GM12865 (cell line): Measurements from ENCODE around the gene CACNB2.

Experiments used
- DNase-seq: peaks from one replicate; pipeline ENCODE4 v3.0.0; 2010; ENCODE audit warnings: low read depth
- H3K4me3 ChIP-seq: 2 replicates; pipeline ENCODE4 v1.5.1; 2011; ENCODE audit warnings: mild to moderate bottlenecking, low read depth, low read length, control low read depth
- TF ChIP-seq, protein P1 (sequence below): IDR thresholded peaks from 2 replicates; pipeline ENCODE4 v1.5.1; 2011; ENCODE audit warnings: low read length, control low read depth, low read depth, inconsistent platforms; ENCODE audit not compliant: insufficient read depth; ENCODE audit errors: missing control alignments

Gene CACNB2

DNA sequence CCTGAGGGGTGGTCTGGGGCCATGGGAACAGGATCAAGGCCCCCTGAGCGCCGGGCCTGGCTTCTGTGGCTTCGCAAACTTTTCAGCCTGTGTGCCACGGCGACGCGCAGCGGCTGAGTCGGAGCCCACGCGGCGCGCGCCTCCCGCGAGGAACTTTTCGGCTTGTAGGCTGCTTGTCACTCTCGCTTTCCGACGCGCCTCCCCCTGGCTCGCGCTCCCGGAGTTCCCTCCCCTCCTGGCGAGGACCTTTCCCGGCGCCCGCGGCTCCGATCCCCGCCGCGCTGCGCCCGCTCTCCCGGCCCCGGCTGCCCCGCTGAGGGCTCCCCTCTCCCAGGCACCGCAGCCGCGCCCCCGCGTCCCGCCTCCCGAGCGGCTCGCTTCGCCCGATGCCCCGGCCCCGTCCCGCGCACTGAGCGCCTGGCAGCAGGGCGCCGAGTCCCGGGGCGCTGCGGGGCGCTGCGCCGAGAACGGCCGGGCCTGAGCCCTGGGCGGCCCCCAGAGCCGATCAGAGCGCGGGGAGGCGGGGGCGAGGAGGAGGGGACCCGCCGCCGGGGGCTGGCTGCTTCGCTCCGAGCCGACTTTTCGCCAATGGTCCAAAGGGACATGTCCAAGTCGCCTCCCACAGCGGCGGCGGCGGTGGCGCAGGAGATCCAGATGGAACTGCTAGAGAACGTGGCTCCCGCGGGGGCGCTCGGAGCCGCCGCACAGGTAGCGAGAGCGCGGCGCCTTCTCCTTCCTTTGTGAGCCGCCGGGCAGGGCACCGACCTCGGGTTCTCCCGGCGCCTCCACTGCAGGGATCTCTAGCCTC is at the start of gene CACNB2:
TSS of gene CACNB2 (plus strand) at position 276 of the 808 bp plus-strand sequence.
- DNase-seq: no peak
- H3K4me3 ChIP-seq: no peak within 1 kb of the TSS
- TF ChIP-seq, protein P1, sequence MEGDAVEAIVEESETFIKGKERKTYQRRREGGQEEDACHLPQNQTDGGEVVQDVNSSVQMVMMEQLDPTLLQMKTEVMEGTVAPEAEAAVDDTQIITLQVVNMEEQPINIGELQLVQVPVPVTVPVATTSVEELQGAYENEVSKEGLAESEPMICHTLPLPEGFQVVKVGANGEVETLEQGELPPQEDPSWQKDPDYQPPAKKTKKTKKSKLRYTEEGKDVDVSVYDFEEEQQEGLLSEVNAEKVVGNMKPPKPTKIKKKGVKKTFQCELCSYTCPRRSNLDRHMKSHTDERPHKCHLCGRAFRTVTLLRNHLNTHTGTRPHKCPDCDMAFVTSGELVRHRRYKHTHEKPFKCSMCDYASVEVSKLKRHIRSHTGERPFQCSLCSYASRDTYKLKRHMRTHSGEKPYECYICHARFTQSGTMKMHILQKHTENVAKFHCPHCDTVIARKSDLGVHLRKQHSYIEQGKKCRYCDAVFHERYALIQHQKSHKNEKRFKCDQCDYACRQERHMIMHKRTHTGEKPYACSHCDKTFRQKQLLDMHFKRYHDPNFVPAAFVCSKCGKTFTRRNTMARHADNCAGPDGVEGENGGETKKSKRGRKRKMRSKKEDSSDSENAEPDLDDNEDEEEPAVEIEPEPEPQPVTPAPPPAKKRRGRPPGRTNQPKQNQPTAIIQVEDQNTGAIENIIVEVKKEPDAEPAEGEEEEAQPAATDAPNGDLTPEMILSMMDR: no peak

- no peak for DNase-seq
- no peak overlapping the region for H3K4me3 ChIP-seq
- TF ChIP-seq, protein P1: no peak
Measured at GRCh38 chr10:18094332-18094731, 45.9 kb upstream of the CACNB2 start.

GRCh38 chr10:18094793-18095192 is 45.4 kb upstream of the CACNB2 start:
- no peak overlapping the region for H3K4me3 ChIP-seq
- DNase-seq: no peak
- TF ChIP-seq, protein P1: no peak

DNA sequence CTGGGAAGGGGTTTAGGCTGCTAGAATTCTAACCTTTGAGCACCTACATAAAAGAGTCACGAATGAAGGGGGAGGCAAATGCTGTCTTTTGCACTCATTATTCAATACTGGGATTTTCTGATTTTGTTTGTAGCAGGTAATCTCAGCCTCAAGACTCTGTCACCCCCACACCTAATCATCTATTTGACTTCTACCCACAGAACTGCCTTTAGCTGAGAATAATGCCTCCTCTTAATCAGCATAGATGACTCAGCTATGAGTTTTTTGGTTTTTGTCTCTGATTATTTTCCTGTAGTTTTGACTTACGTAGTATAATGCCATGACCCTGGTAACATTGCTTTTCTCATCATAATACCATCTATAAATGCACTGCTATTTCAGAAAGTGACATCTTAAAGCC is 42.7 kb upstream of the CACNB2 start:
- no peak for DNase-seq
- no peak overlapping the region for H3K4me3 ChIP-seq
- TF ChIP-seq, protein P1: no peak

DNA sequence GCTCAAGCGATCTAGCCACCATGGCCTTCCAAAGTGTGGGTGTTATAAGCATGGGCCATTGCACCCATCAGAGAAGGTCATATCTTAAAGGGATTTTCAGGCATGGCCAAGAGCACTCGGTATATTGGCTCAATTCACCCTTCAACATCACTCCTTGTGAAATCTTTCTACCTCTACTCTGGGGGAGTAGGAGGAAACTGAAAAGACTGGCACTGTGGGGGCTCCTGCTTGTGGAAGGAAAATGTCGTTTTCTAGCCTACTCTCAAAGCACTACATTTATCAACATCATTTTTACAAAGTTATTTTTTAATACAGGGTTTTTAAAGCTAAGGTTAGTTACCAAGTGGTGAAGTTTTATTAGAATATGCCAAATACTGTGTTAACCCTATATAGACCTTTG is 42.0 kb upstream of the CACNB2 start:
- TF ChIP-seq, protein P1: no peak
- no peak overlapping the region for H3K4me3 ChIP-seq
- DNase-seq: no peak

GRCh38 chr10:18099415-18099814 is 40.8 kb upstream of the CACNB2 start:
- no peak overlapping the region for H3K4me3 ChIP-seq
- TF ChIP-seq, protein P1: no peak
- DNase-seq: no peak

DNA sequence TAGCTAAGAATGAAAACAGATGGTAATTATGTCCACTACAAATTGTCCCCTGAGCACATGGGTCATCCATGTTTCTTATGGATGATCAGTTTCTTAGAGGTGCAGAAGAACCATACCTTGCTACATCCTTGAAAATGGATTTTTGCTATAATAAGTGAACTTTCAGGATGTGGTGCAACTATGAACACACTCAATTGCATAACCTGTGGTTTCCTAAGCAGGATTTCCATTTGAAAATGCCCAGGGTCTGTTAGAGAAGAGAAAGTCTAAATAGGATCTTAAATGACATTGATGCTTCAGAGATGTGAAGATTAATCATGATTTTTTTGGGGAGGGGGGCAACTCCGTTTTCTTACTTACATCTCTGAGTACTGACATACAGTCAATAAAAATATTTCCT is 39.6 kb upstream of the CACNB2 start:
- no peak for DNase-seq
- TF ChIP-seq, protein P1: no peak
- no peak overlapping the region for H3K4me3 ChIP-seq
